Duodenal mucosa (tissue), 2 donors: ENCODE results near the gene PTMS.
A peak's percentile ranks its signal among the peaks of the same experiment; 100 is the strongest.

ENCODE experiments used
- H3K27ac ChIP-seq: one replicate; pipeline ENCODE4 v1.7.0; 2013; ENCODE audit warnings: low read depth, low read length
- H3K27me3 ChIP-seq, 2 donors: one replicate each; pipeline ENCODE4 v1.7.0; 2013; ENCODE audit warnings: low read length in 2 of 2, control low read depth in 1 of 2; ENCODE audit not compliant: insufficient read depth in 2 of 2, control insufficient read depth in 1 of 2
- H3K36me3 ChIP-seq, 2 donors: one replicate each; pipeline ENCODE4 v1.7.0; 2013; ENCODE audit warnings: low read length in 2 of 2, control low read depth in 1 of 2; ENCODE audit not compliant: insufficient read depth in 2 of 2, control insufficient read depth in 1 of 2
- H3K4me1 ChIP-seq, 2 donors: one replicate each; pipeline ENCODE4 v1.7.0; 2013; ENCODE audit warnings: low read length in 2 of 2, control low read depth in 1 of 2; ENCODE audit not compliant: insufficient read depth in 2 of 2, control insufficient read depth in 1 of 2
- H3K4me3 ChIP-seq, 2 donors: one replicate each; pipeline ENCODE4 v1.7.0; 2013; ENCODE audit warnings: low read length in 2 of 2, low read depth in 1 of 2
- H3K9ac ChIP-seq, 2 donors: one replicate each; pipeline ENCODE4 v1.7.0; 2013; ENCODE audit warnings: low read length in 2 of 2, low read depth in 1 of 2
- H3K9me3 ChIP-seq, 2 donors: one replicate each; pipeline ENCODE4 v1.7.0; 2013; ENCODE audit warnings: low read length in 2 of 2, control low read depth in 1 of 2; ENCODE audit not compliant: control insufficient read depth in 1 of 2

Gene PTMS

GRCh38 chr12:6787309-6787708 is 21.1 kb downstream of the PTMS start:
- Histone ChIP-seq H3K27ac (no peak overlapping the region), H3K9ac (no peak overlapping the region), H3K4me1 (peaks cover 0 to 16% of the 10 kb centered on the region in 2 donors), H3K4me3 (no peak overlapping the region), H3K27me3 (no peaks in the 10 kb centered on the region), H3K9me3 (no peaks in the 10 kb centered on the region), H3K36me3 (no peaks in the 10 kb centered on the region)

- peak within 1 kb of the TSS; percentile 8 for H3K27ac ChIP-seq
Observed at GRCh38 chr12:6788972-6789924, 23.1 kb downstream of the PTMS start, which contains the start of gene CD4. CD4 (plus strand) TSS chr12:6789528; CDS start chr12:6800139, 10,611 bp downstream.

GRCh38 chr12:6790496-6791150 is 24.5 kb downstream of the PTMS start:
- H3K27me3 ChIP-seq = peaks cover 0 to 1% of the 10 kb centered on the region in 2 donors
- H3K36me3 ChIP-seq = peaks cover 0 to 2% of the 10 kb centered on the region in 2 donors
- peak overlapping the region; percentile 9 to 53 for H3K4me3 ChIP-seq
- H3K4me1 ChIP-seq = peaks cover 0 to 19% of the 10 kb centered on the region in 2 donors
- H3K9ac ChIP-seq = peak overlapping the region in 1 of 2 donors; percentile 55
- H3K9me3 ChIP-seq = no peaks in the 10 kb centered on the region
- no peak overlapping the region for H3K27ac ChIP-seq

More at GRCh38 chr12:6788972-6789924, 23.1 kb downstream of the PTMS start, which contains the start of gene CD4:
- peak within 1 kb of the TSS; percentile 65 to 69 for H3K4me3 ChIP-seq
- peak within 1 kb of the TSS; percentile 49 to 55 for H3K9ac ChIP-seq
- H3K4me1 ChIP-seq = peaks cover 0 to 19% of the 10 kb centered on the region in 2 donors
- H3K36me3 ChIP-seq = no peaks in the 10 kb centered on the region
- H3K27me3 ChIP-seq = no peaks in the 10 kb centered on the region
- H3K9me3 ChIP-seq = no peaks in the 10 kb centered on the region

GRCh38 chr12:6791931-6792520 is 25.9 kb downstream of the PTMS start:
- Histone ChIP-seq H3K9ac (peak overlapping the region; percentile 6 to 38), H3K4me3 (peak overlapping the region; percentile 19 to 43), H3K27ac (no peak overlapping the region)

GRCh38 chr12:6792522-6793201 is 26.5 kb downstream of the PTMS start:
- Histone ChIP-seq H3K4me1 (peaks cover 0 to 19% of the 10 kb centered on the region in 2 donors), H3K9ac (peak overlapping the region; percentile 6 to 43), H3K27me3 (peaks cover 0 to 3% of the 10 kb centered on the region in 2 donors), H3K9me3 (no peaks in the 10 kb centered on the region), H3K27ac (no peak overlapping the region), H3K36me3 (peaks cover 0 to 5% of the 10 kb centered on the region in 2 donors), H3K4me3 (peak overlapping the region; percentile 19 to 43)

More at GRCh38 chr12:6791931-6792520, 25.9 kb downstream of the PTMS start:
- H3K4me1 ChIP-seq = peaks cover 0 to 19% of the 10 kb centered on the region in 2 donors
- H3K27me3 ChIP-seq = peaks cover 0 to 3% of the 10 kb centered on the region in 2 donors
- H3K9me3 ChIP-seq = no peaks in the 10 kb centered on the region
- H3K36me3 ChIP-seq = peaks cover 0 to 5% of the 10 kb centered on the region in 2 donors

- Histone ChIP-seq H3K27ac (no peak overlapping the region), H3K4me1 (peaks cover 0 to 7% of the 10 kb centered on the region in 2 donors), H3K9ac (no peak overlapping the region), H3K4me3 (no peak overlapping the region), H3K36me3 (peaks cover 0 to 5% of the 10 kb centered on the region in 2 donors), H3K9me3 (no peaks in the 10 kb centered on the region), H3K27me3 (peaks cover 0 to 3% of the 10 kb centered on the region in 2 donors)
Observed at GRCh38 chr12:6795088-6795487, 28.9 kb downstream of the PTMS start.

- H3K4me3 ChIP-seq = no peak overlapping the region
- peaks cover 0 to 5% of the 10 kb centered on the region in 2 donors for H3K36me3 ChIP-seq
- H3K9ac ChIP-seq = no peak overlapping the region
- H3K4me1 ChIP-seq = peaks cover 0 to 7% of the 10 kb centered on the region in 2 donors
- H3K27ac ChIP-seq = no peak overlapping the region
- H3K9me3 ChIP-seq = no peaks in the 10 kb centered on the region
- peaks cover 0 to 3% of the 10 kb centered on the region in 2 donors for H3K27me3 ChIP-seq
Observed at GRCh38 chr12:6796576-6796975, 30.4 kb downstream of the PTMS start.

- H3K36me3 ChIP-seq = peaks cover 0 to 5% of the 10 kb centered on the region in 2 donors
- no peak overlapping the region for H3K4me3 ChIP-seq
- no peak overlapping the region for H3K27ac ChIP-seq
- H3K9me3 ChIP-seq = no peaks in the 10 kb centered on the region
- no peak overlapping the region for H3K9ac ChIP-seq
- peaks cover 0 to 3% of the 10 kb centered on the region in 2 donors for H3K27me3 ChIP-seq
- no peaks in the 10 kb centered on the region for H3K4me1 ChIP-seq
Observed at GRCh38 chr12:6799147-6799546, 33.0 kb downstream of the PTMS start.

GRCh38 chr12:6807170-6807569 is 41.0 kb downstream of the PTMS start:
- Histone ChIP-seq H3K27me3 (no peaks in the 10 kb centered on the region), H3K9me3 (no peaks in the 10 kb centered on the region), H3K4me1 (no peaks in the 10 kb centered on the region), H3K27ac (no peak overlapping the region), H3K36me3 (no peaks in the 10 kb centered on the region), H3K4me3 (no peak overlapping the region), H3K9ac (no peak overlapping the region)
